ENCODE measurements around the gene CACNA2D4. TPM values are rescaled to one million over a fixed set of nuclear protein-coding genes. Genes with fewer than 3 reads are reported as not detected.

The CACNA2D4 gene
- total RNA-seq, 1 donor from 2014 or later, result 0.30 TPM

GRCh38 chr12:1800401-1801302 is 117.8 kb downstream of the CACNA2D4 start:
- Mint-ChIP-seq H3K4me3 (ENCODE audit: unreplicated experiment) (no peak overlapping the region), H3K9me3 (ENCODE audit: low read depth) (no peaks in the 10 kb centered on the region)
- DNase-seq (ENCODE audit: low spot score), result peak; percentile 89

GRCh38 chr12:1799882-1800400 is 118.5 kb downstream of the CACNA2D4 start:
- H3K4me1 Mint-ChIP-seq (ENCODE audit: low read depth), result peaks cover 29% of the 10 kb centered on the region
- H3K36me3 Mint-ChIP-seq (ENCODE audit: low read depth), result no peaks in the 10 kb centered on the region
- H3K9me3 Mint-ChIP-seq (ENCODE audit: low read depth), result no peaks in the 10 kb centered on the region
- H3K4me3 Mint-ChIP-seq (ENCODE audit: unreplicated experiment), result no peak overlapping the region
- H3K27me3 Mint-ChIP-seq (ENCODE audit: low read depth), result no peaks in the 10 kb centered on the region
- H3K27ac Mint-ChIP-seq (ENCODE audit: unreplicated experiment), result no peak overlapping the region
- DNase-seq (ENCODE audit: low spot score), result peak; percentile 86
- TF ChIP-seq CTCF (IDR thresholded peaks at IDR 0.05), result no peak

More at GRCh38 chr12:1800401-1801302, 117.8 kb downstream of the CACNA2D4 start:
- TF ChIP-seq CTCF (IDR thresholded peaks at IDR 0.05), result peak; percentile 53
- Mint-ChIP-seq H3K27me3 (ENCODE audit: low read depth) (no peaks in the 10 kb centered on the region), H3K27ac (ENCODE audit: unreplicated experiment) (no peak overlapping the region), H3K4me1 (ENCODE audit: low read depth) (peaks cover 27% of the 10 kb centered on the region), H3K36me3 (ENCODE audit: low read depth) (no peaks in the 10 kb centered on the region)

GRCh38 chr12:1799051-1799881 is 119.2 kb downstream of the CACNA2D4 start:
- Mint-ChIP-seq H3K4me1 (ENCODE audit: low read depth) (peaks cover 23% of the 10 kb centered on the region), H3K27me3 (ENCODE audit: low read depth) (no peaks in the 10 kb centered on the region), H3K9me3 (ENCODE audit: low read depth) (no peaks in the 10 kb centered on the region), H3K27ac (ENCODE audit: unreplicated experiment) (no peak overlapping the region), H3K4me3 (ENCODE audit: unreplicated experiment) (no peak overlapping the region), H3K36me3 (ENCODE audit: low read depth) (no peaks in the 10 kb centered on the region)
- no peak for TF ChIP-seq CTCF (IDR thresholded peaks at IDR 0.05)
- peak; percentile 72 for DNase-seq (ENCODE audit: low spot score)

GRCh38 chr12:1798641-1799020 is 119.8 kb downstream of the CACNA2D4 start:
- TF ChIP-seq CTCF (IDR thresholded peaks at IDR 0.05), result no peak
- DNase-seq (ENCODE audit: low spot score), result peak; percentile 86

More at GRCh38 chr12:1798641-1799020, 119.8 kb downstream of the CACNA2D4 start:
- Mint-ChIP-seq H3K27ac (ENCODE audit: unreplicated experiment) (no peak overlapping the region), H3K4me3 (ENCODE audit: unreplicated experiment) (no peak overlapping the region), H3K36me3 (ENCODE audit: low read depth) (no peaks in the 10 kb centered on the region), H3K27me3 (ENCODE audit: low read depth) (no peaks in the 10 kb centered on the region), H3K9me3 (ENCODE audit: low read depth) (no peaks in the 10 kb centered on the region), H3K4me1 (ENCODE audit: low read depth) (peaks cover 21% of the 10 kb centered on the region)
